PC-3 (cell line): Measurements from ENCODE around the gene LHX8. TPM values are rescaled to one million over a fixed set of nuclear protein-coding genes. Genes with fewer than 3 reads are reported as not detected.

Source experiments
- ATAC-seq: fragments of 200-7000 bp; cut with Tn5 transposase; 2 replicates; pipeline ENCODE4 v1.9.1; 2020; ENCODE audit warnings: mild to moderate bottlenecking, moderate library complexity
- BruUV-seq: library from RNA; stranded (reverse); fragments of 400-500 nt; replicated peaks from 2 replicates; lab custom pipeline; 2021; lab: Mats Ljungman, UMichigan
- CTCF ChIA-PET: fragments of 300-600 bp; sonication (Branson Sonifier 250); formaldehyde crosslinking; loops from one replicate; lab custom pipeline; 2022; ENCODE audit warnings: antibody characterized with exemption; lab: Charles Lee
- POLR2A ChIA-PET: fragments of 300-600 bp; sonication (Branson Sonifier 250); formaldehyde crosslinking; loops from one replicate; lab custom pipeline; 2022; ENCODE audit warnings: antibody characterized with exemption; ENCODE audit not compliant: unreplicated experiment; lab: Charles Lee
- DNase-seq: peaks from one replicate; pipeline ENCODE4 v3.0.0-alpha.2; 2015
- H2AFZ ChIP-seq: fragments of 300-600 bp; sonication (generic); 2 replicates; pipeline ENCODE4 v1.6.0; 2016; ENCODE audit warnings: antibody characterized with exemption, low read length
- H3F3A ChIP-seq: fragments of 300-600 bp; sonication (generic); one replicate; pipeline ENCODE4 v1.6.0; 2017; ENCODE audit warnings: antibody characterized with exemption, low read length, control low read depth, mild to moderate bottlenecking; ENCODE audit not compliant: unreplicated experiment
- H3K27ac ChIP-seq: fragments of 300-600 bp; sonication (generic); 2 replicates; pipeline ENCODE4 v1.5.1; 2016; ENCODE audit warnings: mild to moderate bottlenecking, low read length
- H3K27me3 ChIP-seq: fragments of 300-600 bp; sonication (generic); 2 replicates; pipeline ENCODE4 v1.6.1; 2016; ENCODE audit warnings: low read length, mixed read lengths
- H3K36me3 ChIP-seq: fragments of 300-600 bp; sonication (generic); 2 replicates; pipeline ENCODE4 v1.6.1; 2016; ENCODE audit warnings: low read depth, mixed run types, low read length, mixed read lengths
- H3K4me1 ChIP-seq: fragments of 300-600 bp; sonication (generic); 2 replicates; pipeline ENCODE4 v1.5.1; 2016; ENCODE audit warnings: low read length; ENCODE audit not compliant: insufficient read depth
- H3K4me2 ChIP-seq: fragments of 300-600 bp; sonication (generic); 2 replicates; pipeline ENCODE4 v1.6.0; 2016; ENCODE audit warnings: low read length
- H3K4me3 ChIP-seq: fragments of 300-600 bp; sonication (generic); 2 replicates; pipeline ENCODE4 v1.5.1; 2016; ENCODE audit warnings: mild to moderate bottlenecking, low read length, mixed read lengths
- H3K79me2 ChIP-seq: fragments of 300-600 bp; sonication (generic); 2 replicates; pipeline ENCODE4 v1.6.1; 2017; ENCODE audit warnings: low read length, mixed read lengths
- H3K9ac ChIP-seq: fragments of 300-600 bp; sonication (generic); 2 replicates; pipeline ENCODE4 v1.6.0; 2016; ENCODE audit warnings: mild to moderate bottlenecking, low read length
- H3K9me2 ChIP-seq: fragments of 300-600 bp; sonication (generic); replicated peaks from 2 replicates; pipeline ENCODE4 v1.6.1; 2016; ENCODE audit warnings: mixed run types, low read length, mixed read lengths
- H3K9me3 ChIP-seq: fragments of 300-600 bp; sonication (generic); 2 replicates; pipeline ENCODE4 v1.6.1; 2016; ENCODE audit warnings: low read length, mixed read lengths
- H4K20me1 ChIP-seq: fragments of 300-600 bp; sonication (generic); 2 replicates; pipeline ENCODE4 v1.6.1; 2016; ENCODE audit warnings: low read length, mixed read lengths
- CTCF ChIP-seq: fragments of 300-600 bp; sonication (generic); conservative IDR thresholded peaks from 2 replicates; pipeline ENCODE4 v1.5.1; 2017; ENCODE audit warnings: antibody characterized with exemption, low read depth, mild to moderate bottlenecking, low read length
- EZH2 ChIP-seq: fragments of 300-600 bp; sonication (generic); IDR thresholded peaks from one replicate; pipeline ENCODE4 v1.6.1; 2017; ENCODE audit warnings: antibody characterized with exemption, mild to moderate bottlenecking, low read length; ENCODE audit not compliant: unreplicated experiment
- EZH2phosphoT487 ChIP-seq: fragments of 300-600 bp; sonication (generic); IDR thresholded peaks from 2 replicates; pipeline ENCODE4 v1.6.1; 2018; ENCODE audit warnings: mild to moderate bottlenecking, antibody characterized with exemption, low read length, borderline replicate concordance
- intact Hi-C: fragments of 100-400 bp; cut with micrococcal nuclease; formaldehyde crosslinking; loops from 2 replicates; pipeline ENCODE4 v1.9.0; 2023
- total RNA-seq: library from RNA; depleted of rRNA; stranded (reverse); fragments of >200 nt; gene quantifications from 2 replicates; pipeline ENCODE4 v1.2.3, GENCODE V29; 2014

LHX8 gene
- total RNA-seq, 1 experiment from 2014 or later: not detected

DNA sequence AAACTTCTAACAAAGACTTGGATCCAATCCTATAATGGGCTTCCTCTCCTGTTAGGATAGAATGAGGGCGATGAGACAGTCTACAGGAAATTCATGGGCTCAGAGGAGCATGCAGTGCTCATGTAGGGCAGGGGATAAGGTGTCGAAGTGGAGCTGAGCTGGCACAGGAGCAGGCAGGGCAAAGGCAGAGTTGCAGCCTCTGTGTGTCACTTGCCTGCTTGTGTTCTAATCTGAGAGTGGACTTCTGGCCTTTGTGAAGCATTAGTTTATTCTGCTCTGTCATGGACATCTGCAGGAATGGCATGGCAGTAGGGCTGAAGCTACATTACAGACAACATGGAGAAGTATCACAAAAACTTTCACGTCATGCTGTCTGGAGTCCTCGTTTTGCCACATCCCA, 32.6 kb downstream of the LHX8 start:
- ChIA-PET POLR2A (no interaction called here), CTCF (no interaction called here)
- Histone ChIP-seq H3K36me3 (no peaks in the 10 kb centered on the region), H3K27me3 (no peaks in the 10 kb centered on the region), H3K79me2 (no peaks in the 10 kb centered on the region), H3K4me1 (no peaks in the 10 kb centered on the region), H3K27ac (no peak overlapping the region), H3K4me2 (no peak overlapping the region), H3F3A (no peaks in the 10 kb centered on the region), H2AFZ (no peak overlapping the region), H4K20me1 (no peaks in the 10 kb centered on the region), H3K4me3 (no peak overlapping the region), H3K9me2 (no peaks in the 10 kb centered on the region), H3K9ac (no peak overlapping the region), H3K9me3 (no peaks in the 10 kb centered on the region)
- DNase-seq (no peak), ATAC-seq (no peak)
- TF ChIP-seq EZH2 (no peak), EZH2phosphoT487 (no peak), CTCF (no peak)
- intact Hi-C loops: no loop called here
- BruUV-seq: no TSS peak

GRCh38 chr1:75170011-75170410, 35.8 kb downstream of the LHX8 start:
- Histone ChIP-seq H3K4me1 (no peaks in the 10 kb centered on the region), H3K4me2 (no peak overlapping the region), H3K9me2 (no peaks in the 10 kb centered on the region), H3K27ac (no peak overlapping the region), H3K79me2 (no peaks in the 10 kb centered on the region), H3K9me3 (no peaks in the 10 kb centered on the region), H3K36me3 (no peaks in the 10 kb centered on the region), H3K4me3 (no peak overlapping the region), H4K20me1 (no peaks in the 10 kb centered on the region), H2AFZ (no peak overlapping the region), H3K9ac (no peak overlapping the region), H3K27me3 (no peaks in the 10 kb centered on the region), H3F3A (no peaks in the 10 kb centered on the region)
- ChIA-PET CTCF (no interaction called here), POLR2A (no interaction called here)
- BruUV-seq: no TSS peak
- TF ChIP-seq CTCF (no peak), EZH2 (no peak), EZH2phosphoT487 (no peak)
- no peak for ATAC-seq
- DNase-seq: no peak
- intact Hi-C loops: no loop called here

DNA sequence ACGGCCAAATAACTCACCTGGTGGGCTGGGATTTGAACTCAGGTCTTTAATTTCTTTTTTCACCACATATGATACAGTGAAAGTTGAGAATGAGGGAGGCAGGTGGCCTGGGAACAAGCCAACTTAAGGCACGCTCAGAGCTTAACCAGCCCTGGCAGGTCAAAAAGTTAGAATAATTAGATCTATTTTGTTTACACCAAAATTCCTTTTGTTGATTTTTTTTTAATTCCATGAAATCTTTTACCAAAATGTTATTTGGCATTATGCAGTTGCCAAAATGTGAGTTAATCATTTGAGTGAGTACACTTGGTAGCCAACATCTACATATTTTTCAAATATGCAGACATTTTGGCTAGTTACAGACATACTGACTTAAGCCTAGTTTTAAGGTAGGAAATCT, 36.8 kb downstream of the LHX8 start:
- intact Hi-C loops: no loop called here
- Histone ChIP-seq H2AFZ (no peak overlapping the region), H3F3A (no peaks in the 10 kb centered on the region), H4K20me1 (no peaks in the 10 kb centered on the region), H3K27ac (no peak overlapping the region), H3K4me2 (no peak overlapping the region), H3K4me3 (no peak overlapping the region), H3K36me3 (no peaks in the 10 kb centered on the region), H3K9me3 (no peaks in the 10 kb centered on the region), H3K27me3 (no peaks in the 10 kb centered on the region), H3K4me1 (no peaks in the 10 kb centered on the region), H3K9ac (no peak overlapping the region), H3K79me2 (no peaks in the 10 kb centered on the region), H3K9me2 (no peaks in the 10 kb centered on the region)
- TF ChIP-seq EZH2 (no peak), CTCF (no peak), EZH2phosphoT487 (no peak)
- no peak for DNase-seq
- CTCF ChIA-PET: no interaction called here
- BruUV-seq: no TSS peak
- POLR2A ChIA-PET: no interaction called here
- ATAC-seq: no peak
